ENCODE results near the gene LRP1B.

LRP1B gene

DNA sequence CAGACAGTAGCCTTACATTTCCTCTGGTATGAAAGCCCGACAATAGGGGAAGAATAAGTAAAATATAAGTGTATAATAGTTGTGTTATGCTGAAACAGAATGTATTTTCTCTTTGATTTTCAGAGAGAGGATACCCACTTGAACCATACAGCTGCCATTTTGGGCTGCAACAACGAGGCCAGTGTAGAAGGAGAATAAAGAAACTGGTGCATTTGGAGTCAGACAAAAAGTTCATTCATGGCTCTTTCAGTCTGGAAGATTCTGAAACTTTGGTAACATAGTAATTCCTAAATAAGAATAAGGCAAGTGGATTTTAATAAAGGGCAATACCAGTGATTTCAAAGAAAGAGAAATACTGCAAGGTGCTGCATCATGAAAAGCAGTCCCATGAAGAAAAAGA, 610.9 kb downstream of the LRP1B start:
- Histone ChIP-seq H3K79me2 (ENCODE audit: insufficient read depth, low read length) (no peaks in the 10 kb centered on the region), H3K27me3 (ENCODE audit: insufficient read depth, low read length, poor library complexity) (no peaks in the 10 kb centered on the region), H3K4me1 (ENCODE audit: insufficient read depth, low read length) (no peaks in the 10 kb centered on the region), H3K4me2 (ENCODE audit: insufficient read depth, low read length) (no peak overlapping the region), H4K20me1 (ENCODE audit: insufficient read depth, low read length) (no peaks in the 10 kb centered on the region), H3K9me3 (ENCODE audit: insufficient read depth, low read length, severe bottlenecking) (no peaks in the 10 kb centered on the region), H3K4me3 (ENCODE audit: low read depth in 1 of 2, low read length in 2 of 2) (no peak overlapping the region), H2AFZ (ENCODE audit: low read depth, low read length) (no peak overlapping the region), H3K36me3 (ENCODE audit: insufficient read depth, low read length) (no peaks in the 10 kb centered on the region), H3K27ac (ENCODE audit: low read length) (no peak overlapping the region), H3K9ac (ENCODE audit: low read depth, low read length) (no peak overlapping the region)
- ATAC-seq (ENCODE audit: insufficient read depth, low read depth) = no peak
- no peak for DNase-seq
- TF ChIP-seq EZH2 (IDR thresholded peaks at IDR 0.05; ENCODE audit: borderline replicate concordance, low read depth, low read length, severe bottlenecking) = no peak

DNA sequence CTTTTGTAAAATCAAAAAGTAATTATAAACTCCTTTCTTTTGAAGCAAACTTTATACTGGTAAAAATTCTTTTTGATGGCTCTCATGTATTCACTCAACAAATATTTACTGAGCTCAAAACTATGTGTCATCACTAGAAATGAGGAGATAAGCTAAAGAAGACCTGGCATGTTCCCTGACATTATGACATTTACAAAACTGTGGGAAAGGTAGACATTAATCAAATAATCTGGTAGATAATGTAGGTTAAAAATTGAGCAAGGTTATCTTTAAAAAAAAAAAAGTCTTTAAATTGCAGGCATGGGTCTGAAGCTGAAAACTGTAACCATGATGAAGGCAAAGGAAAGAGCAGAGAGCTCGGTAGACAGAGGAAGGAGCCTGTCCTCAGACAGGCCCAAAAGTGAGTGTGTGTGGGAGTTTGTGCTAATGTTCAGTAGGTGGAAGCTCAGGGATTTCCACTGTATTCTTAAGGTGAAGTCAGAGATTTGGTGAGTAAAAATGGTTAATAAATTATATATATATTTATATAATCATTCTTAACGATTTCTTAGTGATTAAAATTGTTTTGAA, 612.9 kb downstream of the LRP1B start:
- H3K4me1 ChIP-seq (ENCODE audit: insufficient read depth, low read length) = no peaks in the 10 kb centered on the region
- H3K27me3 ChIP-seq (ENCODE audit: insufficient read depth, low read length, poor library complexity) = no peaks in the 10 kb centered on the region
- no peak for TF ChIP-seq EZH2 (IDR thresholded peaks at IDR 0.05; ENCODE audit: borderline replicate concordance, low read depth, low read length, severe bottlenecking)
- TF ChIP-seq, protein P1, sequence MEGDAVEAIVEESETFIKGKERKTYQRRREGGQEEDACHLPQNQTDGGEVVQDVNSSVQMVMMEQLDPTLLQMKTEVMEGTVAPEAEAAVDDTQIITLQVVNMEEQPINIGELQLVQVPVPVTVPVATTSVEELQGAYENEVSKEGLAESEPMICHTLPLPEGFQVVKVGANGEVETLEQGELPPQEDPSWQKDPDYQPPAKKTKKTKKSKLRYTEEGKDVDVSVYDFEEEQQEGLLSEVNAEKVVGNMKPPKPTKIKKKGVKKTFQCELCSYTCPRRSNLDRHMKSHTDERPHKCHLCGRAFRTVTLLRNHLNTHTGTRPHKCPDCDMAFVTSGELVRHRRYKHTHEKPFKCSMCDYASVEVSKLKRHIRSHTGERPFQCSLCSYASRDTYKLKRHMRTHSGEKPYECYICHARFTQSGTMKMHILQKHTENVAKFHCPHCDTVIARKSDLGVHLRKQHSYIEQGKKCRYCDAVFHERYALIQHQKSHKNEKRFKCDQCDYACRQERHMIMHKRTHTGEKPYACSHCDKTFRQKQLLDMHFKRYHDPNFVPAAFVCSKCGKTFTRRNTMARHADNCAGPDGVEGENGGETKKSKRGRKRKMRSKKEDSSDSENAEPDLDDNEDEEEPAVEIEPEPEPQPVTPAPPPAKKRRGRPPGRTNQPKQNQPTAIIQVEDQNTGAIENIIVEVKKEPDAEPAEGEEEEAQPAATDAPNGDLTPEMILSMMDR (IDR thresholded peaks at IDR 0.05; ENCODE audit: borderline replicate concordance, extremely low read depth, low read length, poor library complexity, severe bottlenecking) = no peak
- H3K9ac ChIP-seq (ENCODE audit: low read depth, low read length) = no peak overlapping the region
- no peak overlapping the region for H3K4me3 ChIP-seq (ENCODE audit: low read depth in 1 of 2, low read length in 2 of 2)
- no peaks in the 10 kb centered on the region for H3K9me3 ChIP-seq (ENCODE audit: insufficient read depth, low read length, severe bottlenecking)
- no peaks in the 10 kb centered on the region for H3K79me2 ChIP-seq (ENCODE audit: insufficient read depth, low read length)
- no peak overlapping the region for H3K27ac ChIP-seq (ENCODE audit: low read length)
- H3K4me2 ChIP-seq (ENCODE audit: insufficient read depth, low read length) = no peak overlapping the region
- H3K36me3 ChIP-seq (ENCODE audit: insufficient read depth, low read length) = no peaks in the 10 kb centered on the region
- DNase-seq = no peak
- ATAC-seq (ENCODE audit: insufficient read depth, low read depth) = no peak
- H2AFZ ChIP-seq (ENCODE audit: low read depth, low read length) = no peak overlapping the region
- no peaks in the 10 kb centered on the region for H4K20me1 ChIP-seq (ENCODE audit: insufficient read depth, low read length)

DNA sequence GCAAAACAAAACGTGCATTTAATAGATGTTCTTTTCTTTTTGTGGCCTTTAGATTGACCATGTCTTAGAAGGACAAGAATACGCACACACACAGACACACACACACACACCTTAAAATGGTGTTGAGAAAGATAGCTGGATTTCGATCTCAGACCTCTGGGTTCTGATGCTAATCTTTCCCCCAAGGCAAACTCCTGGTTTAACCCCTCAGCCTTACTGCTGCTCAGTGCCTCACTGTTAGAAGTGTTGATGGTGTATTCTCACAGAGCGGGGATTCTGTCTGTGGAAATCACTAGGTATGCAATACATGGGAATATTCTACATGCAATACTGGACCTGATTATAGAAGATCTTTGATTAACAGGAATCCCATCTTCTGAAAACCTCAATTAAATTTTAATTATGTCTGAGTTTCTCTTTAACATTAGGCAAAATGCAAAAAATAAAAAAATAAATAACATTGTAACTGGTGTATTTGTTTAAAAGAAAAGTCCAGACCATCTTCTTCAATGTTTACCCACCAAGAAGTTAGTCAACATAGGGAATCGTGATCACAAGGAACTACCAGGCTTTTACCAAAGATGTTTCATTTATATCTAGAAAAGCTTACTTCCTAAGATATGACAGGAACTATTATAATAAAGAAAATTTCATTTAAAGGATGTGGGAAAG, 613.5 kb downstream of the LRP1B start:
- no peak for DNase-seq
- Histone ChIP-seq H3K36me3 (ENCODE audit: insufficient read depth, low read length) (no peaks in the 10 kb centered on the region), H3K4me1 (ENCODE audit: insufficient read depth, low read length) (no peaks in the 10 kb centered on the region), H3K79me2 (ENCODE audit: insufficient read depth, low read length) (no peaks in the 10 kb centered on the region), H3K27ac (ENCODE audit: low read length) (no peak overlapping the region), H3K9ac (ENCODE audit: low read depth, low read length) (no peak overlapping the region), H4K20me1 (ENCODE audit: insufficient read depth, low read length) (no peaks in the 10 kb centered on the region), H3K4me3 (ENCODE audit: low read depth in 1 of 2, low read length in 2 of 2) (no peak overlapping the region), H3K4me2 (ENCODE audit: insufficient read depth, low read length) (no peak overlapping the region), H3K9me3 (ENCODE audit: insufficient read depth, low read length, severe bottlenecking) (no peaks in the 10 kb centered on the region), H3K27me3 (ENCODE audit: insufficient read depth, low read length, poor library complexity) (no peaks in the 10 kb centered on the region), H2AFZ (ENCODE audit: low read depth, low read length) (no peak overlapping the region)
- ATAC-seq (ENCODE audit: insufficient read depth, low read depth) = no peak
- TF ChIP-seq, protein P1 (IDR thresholded peaks at IDR 0.05; ENCODE audit: borderline replicate concordance, extremely low read depth, low read length, poor library complexity, severe bottlenecking) = no peak
- TF ChIP-seq EZH2 (IDR thresholded peaks at IDR 0.05; ENCODE audit: borderline replicate concordance, low read depth, low read length, severe bottlenecking) = no peak

DNA sequence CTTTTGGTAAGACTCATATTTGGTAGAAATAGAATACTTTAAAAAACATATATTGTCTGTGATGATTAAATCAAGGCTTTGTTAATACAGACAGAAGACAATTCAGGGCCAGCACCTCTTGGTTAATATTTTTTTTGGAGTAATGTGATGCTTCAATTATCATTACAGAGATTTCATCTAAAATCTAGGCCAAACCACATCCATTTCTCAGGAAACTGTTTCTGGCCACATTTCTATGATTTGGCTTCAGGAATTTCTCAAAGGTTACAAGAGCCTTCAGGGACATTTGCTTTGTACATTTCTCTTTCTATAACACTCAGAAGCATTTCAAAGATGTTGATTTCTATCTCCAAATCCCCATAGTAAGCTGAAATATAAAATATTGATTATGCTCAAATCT, 614.9 kb downstream of the LRP1B start:
- no peaks in the 10 kb centered on the region for H3K27me3 ChIP-seq (ENCODE audit: insufficient read depth, low read length, poor library complexity)
- H3K4me2 ChIP-seq (ENCODE audit: insufficient read depth, low read length) = no peak overlapping the region
- H3K36me3 ChIP-seq (ENCODE audit: insufficient read depth, low read length) = no peaks in the 10 kb centered on the region
- ATAC-seq (ENCODE audit: insufficient read depth, low read depth) (no peak), DNase-seq (no peak)
- H3K9me3 ChIP-seq (ENCODE audit: insufficient read depth, low read length, severe bottlenecking) = no peaks in the 10 kb centered on the region
- no peak overlapping the region for H3K9ac ChIP-seq (ENCODE audit: low read depth, low read length)
- H3K27ac ChIP-seq (ENCODE audit: low read length) = no peak overlapping the region
- no peaks in the 10 kb centered on the region for H4K20me1 ChIP-seq (ENCODE audit: insufficient read depth, low read length)
- H2AFZ ChIP-seq (ENCODE audit: low read depth, low read length) = no peak overlapping the region
- TF ChIP-seq, protein P1 (IDR thresholded peaks at IDR 0.05; ENCODE audit: borderline replicate concordance, extremely low read depth, low read length, poor library complexity, severe bottlenecking) = no peak
- no peak for TF ChIP-seq EZH2 (IDR thresholded peaks at IDR 0.05; ENCODE audit: borderline replicate concordance, low read depth, low read length, severe bottlenecking)
- no peaks in the 10 kb centered on the region for H3K4me1 ChIP-seq (ENCODE audit: insufficient read depth, low read length)
- no peak overlapping the region for H3K4me3 ChIP-seq (ENCODE audit: low read depth in 1 of 2, low read length in 2 of 2)
- H3K79me2 ChIP-seq (ENCODE audit: insufficient read depth, low read length) = no peaks in the 10 kb centered on the region

All from DND-41 (cell line).